IMR-90 (cell line): ENCODE results near the gene GALNT7. TPM values are rescaled to one million over a fixed set of nuclear protein-coding genes. Genes with fewer than 3 reads are reported as not detected.

Experiments used
- ATAC-seq: fragments of 200-7000 bp; cut with Tn5 transposase; 2 replicates; pipeline ENCODE4 v1.9.1; 2020; ENCODE audit warnings: low read depth, mild to moderate bottlenecking, moderate library complexity
- BruUV-seq: library from RNA; stranded (reverse); fragments of 400-500 nt; replicated peaks from 2 replicates; lab custom pipeline; 2021; lab: Mats Ljungman, UMichigan
- CTCF ChIA-PET: fragments of 300-600 bp; formaldehyde crosslinking; extraction: SDS; loops from one replicate; lab custom pipeline; 2021; ENCODE audit warnings: antibody characterized with exemption; lab: Yijun Ruan, JAX
- POLR2A ChIA-PET: fragments of 300-600 bp; sonication (Branson Sonifier 250); formaldehyde crosslinking; loops from one replicate; lab custom pipeline; 2022; ENCODE audit warnings: antibody characterized with exemption; ENCODE audit not compliant: unreplicated experiment; lab: Charles Lee
- DNase-seq: peaks from one replicate; pipeline ENCODE4 v3.0.0; 2013
- H2AFZ ChIP-seq: replicated peaks from 2 replicates; pipeline ENCODE3; 2013; ENCODE audit warnings: low read length, mild to moderate bottlenecking; ENCODE audit not compliant: poor library complexity
- H2AK5ac ChIP-seq: 2 replicates; pipeline ENCODE4 v1.6.1; 2013; ENCODE audit warnings: low read depth, low read length, inconsistent platforms
- H2AK9ac ChIP-seq: replicated peaks from 2 replicates; pipeline ENCODE3; 2013; ENCODE audit warnings: mild to moderate bottlenecking, low read depth, low read length, moderate library complexity; ENCODE audit not compliant: poor library complexity
- H2BK120ac ChIP-seq: 2 replicates; pipeline ENCODE4 v1.6.1; 2013; ENCODE audit warnings: low read depth, low read length, inconsistent platforms
- H2BK15ac ChIP-seq: 3 replicates; pipeline ENCODE4 v1.6.1; 2013; ENCODE audit warnings: low read depth, low read length, inconsistent platforms
- H2BK20ac ChIP-seq: 2 replicates; pipeline ENCODE4 v1.6.1; 2013; ENCODE audit warnings: low read depth, mild to moderate bottlenecking, inconsistent platforms, low read length, moderate library complexity
- H2BK5ac ChIP-seq: 2 replicates; pipeline ENCODE4 v1.6.1; 2013; ENCODE audit warnings: mild to moderate bottlenecking, low read depth, low read length, inconsistent platforms; ENCODE audit not compliant: poor library complexity, severe bottlenecking
- H3K14ac ChIP-seq: replicated peaks from 2 replicates; pipeline ENCODE4 v1.6.1; 2013; ENCODE audit warnings: low read depth, low read length, inconsistent platforms
- H3K18ac ChIP-seq: 2 replicates; pipeline ENCODE4 v1.6.1; 2013; ENCODE audit warnings: low read depth, low read length, control low read depth
- H3K23ac ChIP-seq: 2 replicates; pipeline ENCODE4 v1.6.1; 2013; ENCODE audit warnings: low read depth, low read length, inconsistent platforms
- H3K27ac ChIP-seq: 2 replicates; pipeline ENCODE4 v1.5.1; 2013; ENCODE audit warnings: mild to moderate bottlenecking, control low read depth, low read length; ENCODE audit not compliant: insufficient read depth
- H3K27me3 ChIP-seq: 2 replicates; pipeline ENCODE4 v1.6.1; 2013; ENCODE audit warnings: low read length; ENCODE audit not compliant: control insufficient read depth, insufficient read depth
- H3K36me3 ChIP-seq: 2 replicates; pipeline ENCODE4 v1.6.1; 2013; ENCODE audit warnings: low read length, mixed read lengths; ENCODE audit not compliant: control insufficient read depth, insufficient read depth
- H3K4ac ChIP-seq: 2 replicates; pipeline ENCODE4 v1.6.1; 2013; ENCODE audit warnings: low read depth, low read length, inconsistent platforms
- H3K4me1 ChIP-seq: 2 replicates; pipeline ENCODE4 v1.6.1; 2013; ENCODE audit warnings: low read length, mixed read lengths; ENCODE audit not compliant: control insufficient read depth, insufficient read depth
- H3K4me2 ChIP-seq: 2 replicates; pipeline ENCODE4 v1.6.1; 2013; ENCODE audit warnings: low read depth, mild to moderate bottlenecking, control low read depth, low read length, moderate library complexity
- H3K4me3 ChIP-seq: 2 replicates; pipeline ENCODE4 v1.5.1; 2013; ENCODE audit warnings: low read depth, mild to moderate bottlenecking, control low read depth, low read length, moderate library complexity; ENCODE audit not compliant: insufficient read depth
- H3K56ac ChIP-seq: 2 replicates; pipeline ENCODE4 v1.6.1; 2013; ENCODE audit warnings: low read length, inconsistent platforms; ENCODE audit not compliant: insufficient read depth; ENCODE audit errors: extremely low read depth
- H3K79me1 ChIP-seq, 2 experiments: 2 replicates each; pipeline ENCODE4 v1.6.1; 2013; ENCODE audit warnings: low read length in 2 of 2, inconsistent platforms in 1 of 2, low read depth in 1 of 2
- H3K9ac ChIP-seq: 2 replicates; pipeline ENCODE4 v1.6.1; 2013; ENCODE audit warnings: low read depth, low read length, control low read depth
- H3K9me1 ChIP-seq: 2 replicates; pipeline ENCODE4 v1.6.1; 2013; ENCODE audit warnings: low read length, inconsistent platforms; ENCODE audit not compliant: insufficient read depth
- H3K9me3 ChIP-seq: 2 replicates; pipeline ENCODE4 v1.6.1; 2013; ENCODE audit warnings: low read length; ENCODE audit not compliant: control insufficient read depth, insufficient read depth
- H4K20me1 ChIP-seq: 2 replicates; pipeline ENCODE4 v1.6.1; 2013; ENCODE audit warnings: low read length, inconsistent platforms; ENCODE audit not compliant: insufficient read depth
- H4K5ac ChIP-seq: 2 replicates; pipeline ENCODE4 v1.6.1; 2013; ENCODE audit warnings: mild to moderate bottlenecking, low read depth, low read length, control low read depth
- H4K8ac ChIP-seq, 2 experiments: 2 replicates each; pipeline ENCODE4 v1.6.1; 2013; ENCODE audit warnings: low read depth in 2 of 2, low read length in 2 of 2, control low read depth in 1 of 2, inconsistent platforms in 1 of 2
- H4K91ac ChIP-seq: 2 replicates; pipeline ENCODE4 v1.6.1; 2013; ENCODE audit warnings: low read depth, low read length, inconsistent platforms; ENCODE audit not compliant: insufficient read depth
- BHLHE40 ChIP-seq: fragments of 150-350 bp; IDR thresholded peaks from 2 replicates; pipeline ENCODE4 v1.6.1; 2016; ENCODE audit warnings: mild to moderate bottlenecking, low read depth, low read length
- CEBPB ChIP-seq: IDR thresholded peaks from 2 replicates; pipeline ENCODE4 v1.6.1; 2012; ENCODE audit warnings: low read depth, low read length, improper control_type of control experiment
- CTCF ChIP-seq: conservative IDR thresholded peaks from 2 replicates; pipeline ENCODE4 v1.5.1; 2012; ENCODE audit warnings: mild to moderate bottlenecking, low read depth, low read length, improper control_type of control experiment
- MAFK ChIP-seq: IDR thresholded peaks from 2 replicates; pipeline ENCODE4 v1.6.1; 2012; ENCODE audit warnings: low read depth, low read length, improper control_type of control experiment
- MXI1 ChIP-seq: IDR thresholded peaks from 2 replicates; pipeline ENCODE4 v1.6.1; 2012; ENCODE audit warnings: low read depth, mild to moderate bottlenecking, low read length, moderate library complexity, borderline replicate concordance
- RCOR1 ChIP-seq: IDR thresholded peaks from 2 replicates; pipeline ENCODE4 v1.6.1; 2012; ENCODE audit warnings: mild to moderate bottlenecking, low read length, improper control_type of control experiment; ENCODE audit not compliant: insufficient replicate concordance
- WGBS, 2 experiments: methylation state at CpG; one replicate each; pipeline versions ENCODE4 v1.1.5 to v1.1.7; 2013; ENCODE audit warnings: missing lambda C conversion rate in 2 of 2; ENCODE audit not compliant: insufficient read length in 1 of 2; ENCODE audit errors: extremely low coverage in 2 of 2; 5-methylcytosine and 5-hydroxymethylcytosine counted together
- dilution Hi-C: fragments of 300-500 bp; cut with HindIII; formaldehyde crosslinking; loops from one replicate; pipeline ENCODE4 v1.14.3; 2018; ENCODE audit warnings: low sequenced_read_pairs; ENCODE audit not compliant: unreplicated experiment
- in situ Hi-C: fragments of 300-500 bp; cut with MboI; formaldehyde crosslinking; loops from 3 replicates; pipeline ENCODE4 v1.14.3; 2019; ENCODE audit warnings: low sequenced_read_pairs, inconsistent platforms, mixed read lengths
- intact Hi-C: fragments of 100-400 bp; cut with micrococcal nuclease; formaldehyde crosslinking; loops from 2 replicates; pipeline ENCODE4 v1.10.0; 2022
- polyA plus RNA-seq, 3 experiments: library from polyadenylated mRNA; depleted of rRNA; stranded (reverse); fragments of >200 nt; gene quantifications; 2 replicates each; pipeline ENCODE4 v1.2.3, GENCODE V29; 2012; ENCODE audit warnings: low replicate concordance in 1 of 3
- total RNA-seq: library from RNA; depleted of rRNA; stranded (reverse); fragments of >200 nt; gene quantifications from 2 replicates; pipeline ENCODE4 v1.2.3, GENCODE V29; 2012

GALNT7 gene
- total and polyA plus RNA-seq, 2 of the 4 experiments (the other 2 are of a cell fraction), result 19.1 to 31.2 TPM

- peak; percentile 40 for DNase-seq
- CTCF ChIA-PET, result no interaction called here
- intact Hi-C loops, result no loop called here
These were observed 19.1 kb downstream of the GALNT7 start for GRCh38 chr4:173187732-173188131.

More at GRCh38 chr4:173187732-173188131, 19.1 kb downstream of the GALNT7 start:
- H4K20me1 ChIP-seq, result no peaks in the 10 kb centered on the region
- H2BK20ac ChIP-seq, result no peak overlapping the region
- no peak overlapping the region for H4K91ac ChIP-seq
- dilution Hi-C loops (no loop called here), in situ Hi-C loops (no loop called here)
- ATAC-seq, result peak; percentile 30
- POLR2A ChIA-PET, result no interaction called here
- peak overlapping the region; percentile 61 for H3K4me2 ChIP-seq
- no peak overlapping the region for H3K23ac ChIP-seq
- no peak overlapping the region for H2AK5ac ChIP-seq
- no peak overlapping the region for H2BK120ac ChIP-seq
- H3K27ac ChIP-seq, result no peak overlapping the region
- H3K36me3 ChIP-seq, result no peaks in the 10 kb centered on the region
- H3K79me1 ChIP-seq, result peaks cover 9 to 28% of the 10 kb centered on the region in 2 experiments; a peak in 3 of 4 replicates
- no peak overlapping the region for H3K4me3 ChIP-seq
- H3K27me3 ChIP-seq, result no peaks in the 10 kb centered on the region
- no peak overlapping the region for H2AFZ ChIP-seq
- H2BK5ac ChIP-seq, result no peak overlapping the region
- H3K18ac ChIP-seq, result no peak overlapping the region
- no peak overlapping the region for H3K9ac ChIP-seq
- WGBS, 2 experiments, result no CpG with 5 or more reads among the region's 1 CpG
- H3K9me3 ChIP-seq, result no peaks in the 10 kb centered on the region
- no peak overlapping the region for H3K4ac ChIP-seq
- no peak overlapping the region for H2AK9ac ChIP-seq
- no TSS peak for BruUV-seq
- H2BK15ac ChIP-seq, result no peak overlapping the region
- H3K56ac ChIP-seq, result no peak overlapping the region
- H4K5ac ChIP-seq, result no peak overlapping the region
- no peaks in the 10 kb centered on the region for H3K9me1 ChIP-seq
- no peak for TF ChIP-seq CTCF
- no peak for TF ChIP-seq RCOR1
- no peak for TF ChIP-seq MAFK
- no peak for TF ChIP-seq MXI1
- no peak for TF ChIP-seq BHLHE40
- no peak for TF ChIP-seq CEBPB
- peaks cover 8% of the 10 kb centered on the region; the same call in 1 of the 2 replicates for H3K4me1 ChIP-seq
- H3K14ac ChIP-seq, result no peak overlapping the region
- no peak overlapping the region for H4K8ac ChIP-seq
